NB4 (cell line): ENCODE results near the gene FETUB.

ENCODE experiments used
- DNase-seq: peaks from one replicate; pipeline ENCODE4 v3.0.0; 2010; ENCODE audit warnings: low read depth
- H3K4me3 ChIP-seq: one replicate; pipeline ENCODE4 v1.5.1; 2011; ENCODE audit warnings: mild to moderate bottlenecking, low read depth, low read length, moderate library complexity
- CTCF ChIP-seq: IDR thresholded peaks from one replicate; pipeline ENCODE4 v1.5.1; 2012; ENCODE audit warnings: low read depth, low read length
- MAX ChIP-seq: IDR thresholded peaks from 2 replicates; pipeline ENCODE4 v1.6.1; 2011; ENCODE audit warnings: low read depth, low read length
- MYC ChIP-seq: IDR thresholded peaks from 2 replicates; pipeline ENCODE4 v1.6.1; 2011; ENCODE audit warnings: low read depth, low read length
- POLR2A ChIP-seq: IDR thresholded peaks from 2 replicates; pipeline ENCODE4 v1.6.1; 2011; ENCODE audit warnings: mild to moderate bottlenecking; ENCODE audit not compliant: insufficient read length; ENCODE audit errors: extremely low read depth

FETUB gene

GRCh38 chr3:186648851-186649250 lies 8.7 kb downstream of the FETUB start:
- no peak overlapping the region for H3K4me3 ChIP-seq
- TF ChIP-seq CTCF = no peak
- no peak for TF ChIP-seq POLR2A
- TF ChIP-seq MAX = no peak
- no peak for TF ChIP-seq MYC
- no peak for DNase-seq

- DNase-seq = no peak
- TF ChIP-seq MYC = no peak
- no peak for TF ChIP-seq MAX
- no peak for TF ChIP-seq POLR2A
- no peak for TF ChIP-seq CTCF
These were observed 11.5 kb downstream of the FETUB start for GRCh38 chr3:186651678-186652215.

GRCh38 chr3:186653080-186653707 lies 13.0 kb downstream of the FETUB start:
- no peak for DNase-seq
- H3K4me3 ChIP-seq = no peak overlapping the region
- no peak for TF ChIP-seq MAX
- TF ChIP-seq POLR2A = no peak

More at GRCh38 chr3:186651678-186652215, 11.5 kb downstream of the FETUB start:
- no peak overlapping the region for H3K4me3 ChIP-seq

GRCh38 chr3:186653984-186654383 lies 13.8 kb downstream of the FETUB start:
- no peak for DNase-seq
- TF ChIP-seq POLR2A (no peak), MAX (no peak), CTCF (peak; percentile 15), MYC (no peak)
- no peak overlapping the region for H3K4me3 ChIP-seq

- DNase-seq = no peak
- TF ChIP-seq MAX (no peak), MYC (no peak), CTCF (no peak), POLR2A (no peak)
- no peak overlapping the region for H3K4me3 ChIP-seq
These were observed 23.3 kb downstream of the FETUB start for GRCh38 chr3:186663361-186664118.

- TF ChIP-seq MYC (no peak), MAX (no peak), POLR2A (no peak), CTCF (no peak)
- H3K4me3 ChIP-seq = no peak overlapping the region
- no peak for DNase-seq
These were observed 23.9 kb downstream of the FETUB start for GRCh38 chr3:186664119-186664495.
